ENCODE data around the gene OGN. TPM values are rescaled to one million over a fixed set of nuclear protein-coding genes. Genes with fewer than 3 reads are reported as not detected.
A peak's percentile ranks its signal among the peaks of the same experiment; 100 is the strongest.

Gene OGN
- total and polyA plus RNA-seq, 2 experiments from 2014 or later, result 16.7 to 43.5 TPM

GRCh38 chr9:92429836-92430235 is 25.5 kb upstream of the OGN start:
- Histone ChIP-seq H3K4me1 (ENCODE audit: insufficient read depth) (no peaks in the 10 kb centered on the region), H3K36me3 (replicated peaks; ENCODE audit: insufficient read depth, low read depth) (no peaks in the 10 kb centered on the region), H3K27ac (no peak overlapping the region), H3K9me3 (ENCODE audit: low read depth) (no peaks in the 10 kb centered on the region), H3K4me3 (no peak overlapping the region), H3K79me2 (no peaks in the 10 kb centered on the region), H2AFZ (no peak overlapping the region), H3K27me3 (no peaks in the 10 kb centered on the region), H4K20me1 (ENCODE audit: insufficient read depth, poor library complexity, severe bottlenecking) (no peaks in the 10 kb centered on the region), H3K9me2 (replicated peaks; ENCODE audit: insufficient read depth) (no peaks in the 10 kb centered on the region), H3K4me2 (no peak overlapping the region)
- DNase-seq (ENCODE audit: low spot score), result no peak
- whole genome bisulfite sequencing (ENCODE audit: low lambda C conversion rate, missing lambda C conversion rate), result 43% methylated on average over 2 of the region's 2 CpGs
- no peak for TF ChIP-seq EZH2 (IDR thresholded peaks at IDR 0.05; ENCODE audit: borderline replicate concordance)
- no peak for TF ChIP-seq EZH2phosphoT487 (IDR thresholded peaks at IDR 0.05; ENCODE audit: low read depth, severe bottlenecking, unreplicated experiment)
- no peak for TF ChIP-seq CTCF (IDR thresholded peaks at IDR 0.05; ENCODE audit: poor library complexity)

GRCh38 chr9:92426501-92427145 is 22.2 kb upstream of the OGN start:
- Histone ChIP-seq H3K4me1 (ENCODE audit: insufficient read depth) (peaks cover 8% of the 10 kb centered on the region), H3K27ac (peak overlapping the region; percentile 65), H3K79me2 (no peaks in the 10 kb centered on the region), H4K20me1 (ENCODE audit: insufficient read depth, poor library complexity, severe bottlenecking) (no peaks in the 10 kb centered on the region), H3K27me3 (no peaks in the 10 kb centered on the region), H3K36me3 (replicated peaks; ENCODE audit: insufficient read depth, low read depth) (no peaks in the 10 kb centered on the region), H3K9me2 (replicated peaks; ENCODE audit: insufficient read depth) (no peaks in the 10 kb centered on the region), H3K9me3 (ENCODE audit: low read depth) (no peaks in the 10 kb centered on the region), H3K4me3 (no peak overlapping the region), H3K4me2 (peak overlapping the region; percentile 3), H2AFZ (no peak overlapping the region)
- WGBS (ENCODE audit: low lambda C conversion rate, missing lambda C conversion rate), result 54% methylated on average over 5 of the region's 5 CpGs
- no peak for DNase-seq (ENCODE audit: low spot score)
- TF ChIP-seq CTCF (IDR thresholded peaks at IDR 0.05; ENCODE audit: poor library complexity), result no peak
- TF ChIP-seq EZH2phosphoT487 (IDR thresholded peaks at IDR 0.05; ENCODE audit: low read depth, severe bottlenecking, unreplicated experiment), result no peak
- no peak for TF ChIP-seq EZH2 (IDR thresholded peaks at IDR 0.05; ENCODE audit: borderline replicate concordance)

GRCh38 chr9:92425474-92425873 is 21.1 kb upstream of the OGN start:
- DNase-seq (ENCODE audit: low spot score), result peak; percentile 11
- no peaks in the 10 kb centered on the region for H4K20me1 ChIP-seq (ENCODE audit: insufficient read depth, poor library complexity, severe bottlenecking)
- no peak overlapping the region for H2AFZ ChIP-seq
- H3K9me3 ChIP-seq (ENCODE audit: low read depth), result no peaks in the 10 kb centered on the region
- H3K27me3 ChIP-seq, result no peaks in the 10 kb centered on the region
- 35% methylated on average over 2 of the region's 2 CpGs for WGBS (ENCODE audit: low lambda C conversion rate, missing lambda C conversion rate)
- no peak overlapping the region for H3K4me3 ChIP-seq
- no peaks in the 10 kb centered on the region for H3K79me2 ChIP-seq
- no peaks in the 10 kb centered on the region for H3K9me2 ChIP-seq (replicated peaks; ENCODE audit: insufficient read depth)
- peak overlapping the region; percentile 65 for H3K27ac ChIP-seq
- H3K4me2 ChIP-seq, result no peak overlapping the region
- H3K36me3 ChIP-seq (replicated peaks; ENCODE audit: insufficient read depth, low read depth), result no peaks in the 10 kb centered on the region
- TF ChIP-seq EZH2phosphoT487 (IDR thresholded peaks at IDR 0.05; ENCODE audit: low read depth, severe bottlenecking, unreplicated experiment), result no peak
- TF ChIP-seq EZH2 (IDR thresholded peaks at IDR 0.05; ENCODE audit: borderline replicate concordance), result no peak
- no peak for TF ChIP-seq CTCF (IDR thresholded peaks at IDR 0.05; ENCODE audit: poor library complexity)
- H3K4me1 ChIP-seq (ENCODE audit: insufficient read depth), result peaks cover 8% of the 10 kb centered on the region
